ENCODE data around the gene ADARB2.

ADARB2 gene

DNA sequence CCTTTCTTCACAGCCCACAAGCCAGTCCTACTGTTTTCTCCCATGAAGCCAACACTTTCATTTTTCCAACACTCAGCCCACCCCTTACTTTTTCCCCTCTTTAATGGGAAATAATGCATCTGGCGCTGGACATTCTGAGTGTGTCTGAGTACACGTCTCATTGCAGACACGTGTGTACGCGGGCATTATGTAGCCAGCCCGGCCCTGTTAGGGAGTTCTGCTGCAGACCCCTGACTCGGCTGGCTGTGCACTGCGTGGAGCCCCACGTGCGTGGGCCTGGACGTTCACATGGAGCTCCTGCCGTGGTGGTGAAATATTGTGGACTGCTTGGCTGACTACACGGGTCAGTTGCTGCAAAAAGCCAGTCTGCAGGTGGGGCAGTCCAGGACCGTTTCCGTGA, 233.0 kb downstream of the ADARB2 start:
- no peak for TF ChIP-seq POLR2AphosphoS5 (IDR thresholded peaks at IDR 0.05; ENCODE audit: low read depth, low read length)

DNA sequence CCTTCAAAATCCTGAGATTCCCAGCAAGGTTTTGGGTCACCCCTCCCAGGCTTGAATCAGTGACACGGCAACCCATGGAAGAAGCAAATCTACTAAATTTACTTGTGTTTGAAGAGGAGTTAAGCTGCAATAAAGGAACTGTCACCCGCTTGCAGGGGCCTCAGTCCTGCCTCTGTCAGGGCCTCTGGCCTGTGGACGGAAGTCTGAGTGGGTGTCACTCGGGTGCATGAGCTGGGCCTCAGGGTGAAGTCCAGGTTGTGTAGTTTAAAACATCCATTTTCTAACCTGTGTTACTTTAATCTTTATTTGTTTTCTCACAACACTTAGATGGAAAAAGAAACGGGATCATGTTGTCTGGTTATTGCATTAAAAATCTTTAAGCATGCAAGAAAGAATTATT, 234.9 kb downstream of the ADARB2 start:
- no peak for TF ChIP-seq TAF1 (IDR thresholded peaks at IDR 0.05; ENCODE audit: borderline replicate concordance, insufficient read depth, low read length)
- TF ChIP-seq, protein P1, sequence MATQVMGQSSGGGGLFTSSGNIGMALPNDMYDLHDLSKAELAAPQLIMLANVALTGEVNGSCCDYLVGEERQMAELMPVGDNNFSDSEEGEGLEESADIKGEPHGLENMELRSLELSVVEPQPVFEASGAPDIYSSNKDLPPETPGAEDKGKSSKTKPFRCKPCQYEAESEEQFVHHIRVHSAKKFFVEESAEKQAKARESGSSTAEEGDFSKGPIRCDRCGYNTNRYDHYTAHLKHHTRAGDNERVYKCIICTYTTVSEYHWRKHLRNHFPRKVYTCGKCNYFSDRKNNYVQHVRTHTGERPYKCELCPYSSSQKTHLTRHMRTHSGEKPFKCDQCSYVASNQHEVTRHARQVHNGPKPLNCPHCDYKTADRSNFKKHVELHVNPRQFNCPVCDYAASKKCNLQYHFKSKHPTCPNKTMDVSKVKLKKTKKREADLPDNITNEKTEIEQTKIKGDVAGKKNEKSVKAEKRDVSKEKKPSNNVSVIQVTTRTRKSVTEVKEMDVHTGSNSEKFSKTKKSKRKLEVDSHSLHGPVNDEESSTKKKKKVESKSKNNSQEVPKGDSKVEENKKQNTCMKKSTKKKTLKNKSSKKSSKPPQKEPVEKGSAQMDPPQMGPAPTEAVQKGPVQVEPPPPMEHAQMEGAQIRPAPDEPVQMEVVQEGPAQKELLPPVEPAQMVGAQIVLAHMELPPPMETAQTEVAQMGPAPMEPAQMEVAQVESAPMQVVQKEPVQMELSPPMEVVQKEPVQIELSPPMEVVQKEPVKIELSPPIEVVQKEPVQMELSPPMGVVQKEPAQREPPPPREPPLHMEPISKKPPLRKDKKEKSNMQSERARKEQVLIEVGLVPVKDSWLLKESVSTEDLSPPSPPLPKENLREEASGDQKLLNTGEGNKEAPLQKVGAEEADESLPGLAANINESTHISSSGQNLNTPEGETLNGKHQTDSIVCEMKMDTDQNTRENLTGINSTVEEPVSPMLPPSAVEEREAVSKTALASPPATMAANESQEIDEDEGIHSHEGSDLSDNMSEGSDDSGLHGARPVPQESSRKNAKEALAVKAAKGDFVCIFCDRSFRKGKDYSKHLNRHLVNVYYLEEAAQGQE (IDR thresholded peaks at IDR 0.05; ENCODE audit: insufficient read depth in 1 of 2, low read depth in 2 of 2, low read length in 2 of 2): no peak
- TF ChIP-seq POLR2AphosphoS5 (IDR thresholded peaks at IDR 0.05; ENCODE audit: low read depth, low read length): no peak
- no peak for TF ChIP-seq FOXP2 (optimal IDR thresholded peaks at IDR 0.05; ENCODE audit: borderline replicate concordance, extremely low read depth, extremely low read length, insufficient read depth)

DNA sequence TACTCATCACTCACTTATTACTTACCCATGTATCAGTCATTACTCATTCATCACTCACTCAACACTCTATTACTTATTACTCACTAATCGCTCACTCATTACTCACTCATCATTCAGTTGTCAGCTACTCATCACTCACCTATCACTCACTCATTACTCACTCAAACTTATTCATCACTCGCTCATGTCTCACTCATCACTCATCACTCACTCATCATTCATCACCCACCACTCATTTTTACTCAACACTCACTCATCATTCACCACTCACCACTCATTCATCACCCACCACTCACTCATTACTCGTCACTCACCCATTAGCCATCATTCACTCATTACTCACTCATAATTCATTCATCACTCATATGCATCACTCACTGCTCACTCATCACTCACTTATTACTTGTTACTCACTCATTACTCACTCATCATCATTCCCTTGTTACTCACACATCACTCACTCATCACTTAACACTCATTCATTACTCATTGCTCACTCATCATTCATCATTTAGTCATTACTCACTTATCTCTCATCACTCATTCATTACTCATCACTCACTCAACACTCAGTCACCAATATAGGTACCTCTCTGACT, 237.9 kb downstream of the ADARB2 start:
- TF ChIP-seq POLR2AphosphoS5 (IDR thresholded peaks at IDR 0.05; ENCODE audit: low read depth, low read length) (no peak), TAF1 (IDR thresholded peaks at IDR 0.05; ENCODE audit: borderline replicate concordance, insufficient read depth, low read length) (no peak), SIN3A (IDR thresholded peaks at IDR 0.05; ENCODE audit: borderline replicate concordance, insufficient read depth, low read length) (no peak), FOXP2 (optimal IDR thresholded peaks at IDR 0.05; ENCODE audit: borderline replicate concordance, extremely low read depth, extremely low read length, insufficient read depth) (no peak)
- TF ChIP-seq, protein P1 (IDR thresholded peaks at IDR 0.05; ENCODE audit: insufficient read depth in 1 of 2, low read depth in 2 of 2, low read length in 2 of 2): no peak

DNA sequence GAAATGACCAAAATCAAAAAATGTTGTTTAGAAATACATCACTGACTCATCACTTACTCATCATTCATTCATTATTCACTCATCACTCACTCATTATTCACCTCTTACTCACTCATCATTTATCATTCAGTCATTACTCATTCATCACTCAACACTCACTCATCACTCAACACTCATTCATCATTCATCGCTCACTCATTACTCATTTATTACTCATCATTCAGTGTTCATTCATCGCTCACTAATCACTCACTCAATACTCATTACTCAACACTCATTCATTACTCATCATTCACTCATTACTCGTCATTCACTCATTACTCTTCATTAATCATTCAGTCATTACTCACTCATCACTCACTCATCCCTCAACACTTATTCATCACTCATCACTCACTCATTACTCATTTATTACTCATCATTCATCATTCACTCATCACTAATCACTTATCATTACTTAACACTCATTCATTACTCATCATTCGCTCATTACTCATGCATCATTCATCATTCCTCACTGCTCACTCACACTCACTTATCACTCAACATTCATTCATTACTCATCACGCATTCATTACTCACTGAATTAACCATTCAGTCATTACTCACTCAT, 238.5 kb downstream of the ADARB2 start:
- TF ChIP-seq POLR2AphosphoS5 (IDR thresholded peaks at IDR 0.05; ENCODE audit: low read depth, low read length) (peak; percentile 54; the same call in 1 of the 2 replicates), FOXP2 (optimal IDR thresholded peaks at IDR 0.05; ENCODE audit: borderline replicate concordance, extremely low read depth, extremely low read length, insufficient read depth) (no peak), SIN3A (IDR thresholded peaks at IDR 0.05; ENCODE audit: borderline replicate concordance, insufficient read depth, low read length) (no peak), TAF1 (IDR thresholded peaks at IDR 0.05; ENCODE audit: borderline replicate concordance, insufficient read depth, low read length) (0 out of 2 replicates have a peak, but pooled peaks have one; percentile 12)
- TF ChIP-seq, protein P1 (IDR thresholded peaks at IDR 0.05; ENCODE audit: insufficient read depth in 1 of 2, low read depth in 2 of 2, low read length in 2 of 2): no peak

DNA sequence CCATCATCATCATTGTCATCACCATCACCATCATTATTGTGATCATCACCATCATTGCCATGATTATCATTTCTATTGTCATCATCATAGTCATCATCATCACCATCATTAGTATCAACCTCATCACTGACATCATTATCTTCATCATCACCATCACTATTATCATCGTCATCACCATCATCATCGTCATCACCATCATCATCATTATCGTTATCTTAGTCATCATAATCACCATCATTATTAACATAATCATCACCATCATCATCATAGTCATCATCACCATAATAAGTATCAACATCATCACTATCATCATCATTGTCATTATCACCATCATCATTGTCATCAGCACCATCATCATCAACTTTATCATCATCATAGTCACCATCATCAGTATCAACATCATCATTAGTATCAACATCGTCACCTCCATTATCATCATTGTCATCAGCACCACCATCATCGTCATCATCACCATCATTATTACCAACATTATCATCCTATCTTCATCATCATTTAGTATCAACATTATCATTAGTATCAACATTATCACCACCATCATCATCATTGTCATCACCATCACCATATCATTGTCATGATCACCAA, 241.3 kb downstream of the ADARB2 start:
- TF ChIP-seq TAF1 (IDR thresholded peaks at IDR 0.05; ENCODE audit: borderline replicate concordance, insufficient read depth, low read length) (no peak), FOXP2 (optimal IDR thresholded peaks at IDR 0.05; ENCODE audit: borderline replicate concordance, extremely low read depth, extremely low read length, insufficient read depth) (no peak), POLR2AphosphoS5 (IDR thresholded peaks at IDR 0.05; ENCODE audit: low read depth, low read length) (no peak), SIN3A (IDR thresholded peaks at IDR 0.05; ENCODE audit: borderline replicate concordance, insufficient read depth, low read length) (no peak)
- TF ChIP-seq, protein P1 (IDR thresholded peaks at IDR 0.05; ENCODE audit: insufficient read depth in 1 of 2, low read depth in 2 of 2, low read length in 2 of 2): no peak
